NCI-H510A treated with DMSO at 0.1 percent for 48 hours (cell line): ENCODE data around the gene HMGN5.

Experiments
- DNase-seq: peaks from one replicate; lab custom pipeline; 2025; lab: John Stamatoyannopoulos, UW

HMGN5 gene

DNA sequence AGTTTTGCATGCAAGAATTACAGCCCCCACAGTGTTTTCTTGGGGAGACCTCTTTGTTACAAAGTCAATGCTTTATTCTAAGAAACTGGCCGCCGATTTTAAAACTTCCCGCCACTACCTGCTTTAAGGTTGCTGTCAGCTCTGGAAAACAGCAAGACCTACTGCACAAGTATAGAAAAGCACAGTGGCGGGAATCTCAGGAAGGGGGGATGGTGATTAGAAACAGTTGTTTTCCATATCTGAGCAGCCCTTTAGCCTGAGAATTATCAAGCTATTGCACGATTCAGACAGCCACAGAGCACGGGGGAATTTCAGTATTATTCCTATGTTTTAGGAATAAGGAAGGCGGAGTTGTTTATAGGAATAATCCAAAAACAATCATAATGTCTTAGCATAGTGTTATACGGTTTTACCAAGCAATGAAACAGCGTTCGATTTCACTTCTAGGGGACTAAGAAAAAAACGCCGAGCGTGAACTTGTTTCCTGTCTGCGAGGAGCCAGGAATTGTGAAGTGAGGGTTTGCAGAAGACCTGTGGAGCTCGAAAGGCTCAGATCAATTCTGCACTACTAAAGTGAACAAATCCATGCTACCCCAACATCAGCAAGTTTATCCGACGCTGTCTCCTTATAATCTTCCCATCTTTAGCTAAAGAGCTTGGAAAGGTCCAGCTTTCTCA, 81.3 kb downstream of the HMGN5 start:
- peak; percentile 1 for DNase-seq

- no peak for DNase-seq
Measured at GRCh38 chrX:81114757-81115156, 87.0 kb downstream of the HMGN5 start.

DNA sequence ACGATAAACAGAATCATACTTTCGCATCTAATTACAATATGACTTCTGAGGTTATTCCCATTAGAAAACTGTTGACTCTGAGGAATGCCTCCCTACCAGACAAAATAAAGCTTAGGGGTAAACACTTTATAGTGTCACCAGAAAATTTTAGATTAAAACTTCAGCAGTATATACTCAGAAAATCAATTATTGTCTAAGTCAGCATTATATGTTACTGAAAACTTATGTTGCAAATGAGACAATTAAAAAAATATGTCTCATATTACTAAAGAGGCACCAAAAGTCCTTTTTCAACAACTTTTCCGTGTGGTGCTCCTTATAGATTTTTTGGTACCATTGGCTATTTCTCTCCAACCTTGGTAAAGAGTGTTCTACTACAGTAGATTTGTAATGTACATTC, 91.4 kb downstream of the HMGN5 start:
- no peak for DNase-seq

GRCh38 chrX:81082649-81083048, 119.1 kb downstream of the HMGN5 start:
- no peak for DNase-seq
